Smooth muscle cell (in vitro differentiated cells): ENCODE measurements around the gene ZBTB20. TPM values are rescaled to one million over a fixed set of nuclear protein-coding genes. Genes with fewer than 3 reads are reported as not detected.

ENCODE experiments used
- DNase-seq: peaks from one replicate; lab custom pipeline; 2025; ENCODE audit not compliant: unreplicated experiment; lab: John Stamatoyannopoulos, UW
- H2AFZ ChIP-seq: fragments of 200-600 bp; sonication (generic); 2 replicates; pipeline ENCODE4 v1.6.0; 2016; ENCODE audit warnings: antibody characterized with exemption, low read depth, mild to moderate bottlenecking
- H3F3A ChIP-seq: fragments of 200-600 bp; sonication (generic); 2 replicates; pipeline ENCODE4 v1.6.0; 2017; ENCODE audit warnings: antibody characterized with exemption, low read depth
- H3K27ac ChIP-seq: fragments of 200-600 bp; sonication (generic); 2 replicates; pipeline ENCODE4 v1.5.1; 2016; ENCODE audit warnings: low read depth, mild to moderate bottlenecking
- H3K27me3 ChIP-seq: fragments of 200-600 bp; sonication (generic); 2 replicates; pipeline ENCODE4 v1.6.1; 2016; ENCODE audit warnings: low read depth, mild to moderate bottlenecking
- H3K36me3 ChIP-seq: fragments of 200-600 bp; sonication (generic); 2 replicates; pipeline ENCODE4 v1.5.1; 2016; ENCODE audit warnings: low read depth
- H3K4me1 ChIP-seq: fragments of 200-600 bp; sonication (generic); 2 replicates; pipeline ENCODE4 v1.5.1; 2016; ENCODE audit warnings: low read depth
- H3K4me2 ChIP-seq: fragments of 200-600 bp; sonication (generic); 2 replicates; pipeline ENCODE4 v1.6.0; 2016; ENCODE audit warnings: mild to moderate bottlenecking
- H3K4me3 ChIP-seq: fragments of 200-600 bp; sonication (generic); 2 replicates; pipeline ENCODE4 v1.5.1; 2016; ENCODE audit warnings: mild to moderate bottlenecking
- H3K79me2 ChIP-seq: fragments of 200-600 bp; sonication (generic); 2 replicates; pipeline ENCODE4 v1.6.0; 2016; ENCODE audit warnings: low read depth, mild to moderate bottlenecking
- H3K9ac ChIP-seq: fragments of 200-600 bp; sonication (generic); 2 replicates; pipeline ENCODE4 v1.6.0; 2016; ENCODE audit warnings: low read depth
- H3K9me3 ChIP-seq: fragments of 200-600 bp; sonication (generic); replicated peaks from 2 replicates; pipeline ENCODE4 v1.5.1; 2016; ENCODE audit warnings: low read depth
- H4K20me1 ChIP-seq: fragments of 200-600 bp; sonication (generic); 2 replicates; pipeline ENCODE4 v1.6.0; 2016; ENCODE audit warnings: low read depth
- CTCF ChIP-seq: fragments of 200-600 bp; sonication (generic); IDR thresholded peaks from 2 replicates; pipeline ENCODE4 v1.5.1; 2017; ENCODE audit warnings: borderline replicate concordance, mild to moderate bottlenecking, antibody characterized with exemption; ENCODE audit not compliant: insufficient read depth, poor library complexity, severe bottlenecking
- WGBS: methylation state at CpG from one replicate; pipeline ENCODE4 v1.1.7; 2016; ENCODE audit warnings: low lambda C conversion rate; 5-methylcytosine and 5-hydroxymethylcytosine counted together
- polyA plus RNA-seq: library from polyadenylated mRNA; unstranded; fragments of >200 nt; fragmentation: Nextera tagmentation; extraction: Ambion mirVana; gene quantifications from 2 replicates; pipeline ENCODE4 v1.2.1, GENCODE V29; 2016
- total RNA-seq: library from RNA; depleted of rRNA; stranded (reverse); fragments of >200 nt; gene quantifications from 2 replicates; pipeline ENCODE4 v1.2.3, GENCODE V29; 2014

Gene ZBTB20
- total and polyA plus RNA-seq, 2 experiments from 2014 or later: 4.9 to 6.8 TPM

- Histone ChIP-seq H3K4me1 (no peaks in the 10 kb centered on the region), H3K4me2 (no peak overlapping the region), H3K9me3 (no peaks in the 10 kb centered on the region), H3K27me3 (no peaks in the 10 kb centered on the region), H3K79me2 (no peaks in the 10 kb centered on the region), H3K36me3 (no peaks in the 10 kb centered on the region), H2AFZ (no peak overlapping the region), H3F3A (no peaks in the 10 kb centered on the region), H4K20me1 (no peaks in the 10 kb centered on the region), H3K9ac (no peak overlapping the region), H3K27ac (no peak overlapping the region), H3K4me3 (no peak overlapping the region)
- no peak for DNase-seq
- WGBS: 83% methylated on average over 1 of the region's 1 CpG
- TF ChIP-seq CTCF: no peak
These were observed 56.4 kb downstream of the ZBTB20 start for GRCh38 chr3:115090712-115091111.

DNA sequence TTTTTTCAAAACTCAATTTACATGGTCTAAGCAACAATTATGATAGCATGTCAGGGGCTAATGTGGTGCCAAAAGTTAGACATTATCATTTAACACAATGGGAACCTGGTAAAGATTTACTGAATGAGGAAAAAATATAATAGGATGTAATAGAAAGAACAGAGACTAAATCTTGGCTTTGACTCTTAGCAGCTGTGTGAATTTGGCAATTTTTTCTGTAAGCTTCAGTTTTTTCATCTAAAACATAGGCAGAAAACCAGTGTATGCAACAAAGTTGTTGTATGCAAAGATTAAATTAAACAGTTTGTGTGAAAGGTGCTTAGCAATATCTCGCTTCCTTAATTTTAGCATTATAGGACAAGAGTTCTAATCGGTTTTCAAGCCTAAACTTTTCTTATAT lies 57.6 kb downstream of the ZBTB20 start:
- no peaks in the 10 kb centered on the region for H3K79me2 ChIP-seq
- H4K20me1 ChIP-seq: no peaks in the 10 kb centered on the region
- no peak for TF ChIP-seq CTCF
- no peak overlapping the region for H3K4me2 ChIP-seq
- H3K36me3 ChIP-seq: no peaks in the 10 kb centered on the region
- no peaks in the 10 kb centered on the region for H3K4me1 ChIP-seq
- no peak for DNase-seq
- WGBS: 89% methylated on average over 2 of the region's 2 CpGs
- H3K27me3 ChIP-seq: no peaks in the 10 kb centered on the region
- no peak overlapping the region for H2AFZ ChIP-seq
- H3F3A ChIP-seq: no peaks in the 10 kb centered on the region
- H3K4me3 ChIP-seq: no peak overlapping the region
- no peaks in the 10 kb centered on the region for H3K9me3 ChIP-seq
- H3K27ac ChIP-seq: no peak overlapping the region
- no peak overlapping the region for H3K9ac ChIP-seq

DNA sequence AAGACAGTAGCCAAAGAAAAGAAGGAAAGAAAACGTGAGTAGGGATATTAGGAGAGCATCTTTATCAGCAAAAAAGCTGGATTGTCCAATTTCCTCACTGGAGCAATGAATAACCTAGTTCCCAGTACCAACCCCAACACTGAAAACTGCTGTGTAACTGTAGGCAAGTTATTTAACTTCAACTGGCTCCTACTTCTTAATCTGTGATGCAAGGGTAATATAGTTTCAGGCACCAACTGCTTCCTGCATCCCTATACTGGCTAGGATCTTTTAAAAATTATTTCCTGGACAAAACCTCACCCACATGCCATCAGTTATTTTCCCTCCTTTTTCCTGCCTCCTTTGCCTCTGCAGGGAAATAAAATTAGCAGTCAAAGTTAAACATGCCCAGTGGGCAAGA lies 59.6 kb downstream of the ZBTB20 start:
- Histone ChIP-seq H3F3A (no peaks in the 10 kb centered on the region), H3K4me3 (no peak overlapping the region), H3K9me3 (no peaks in the 10 kb centered on the region), H3K27me3 (no peaks in the 10 kb centered on the region), H3K4me1 (no peaks in the 10 kb centered on the region), H2AFZ (no peak overlapping the region), H3K36me3 (no peaks in the 10 kb centered on the region), H3K4me2 (no peak overlapping the region), H3K79me2 (no peaks in the 10 kb centered on the region), H3K27ac (no peak overlapping the region), H4K20me1 (peaks cover 3% of the 10 kb centered on the region), H3K9ac (no peak overlapping the region)
- TF ChIP-seq CTCF: no peak
- DNase-seq: no peak
- 78% methylated on average over 1 of the region's 1 CpG for WGBS

DNA sequence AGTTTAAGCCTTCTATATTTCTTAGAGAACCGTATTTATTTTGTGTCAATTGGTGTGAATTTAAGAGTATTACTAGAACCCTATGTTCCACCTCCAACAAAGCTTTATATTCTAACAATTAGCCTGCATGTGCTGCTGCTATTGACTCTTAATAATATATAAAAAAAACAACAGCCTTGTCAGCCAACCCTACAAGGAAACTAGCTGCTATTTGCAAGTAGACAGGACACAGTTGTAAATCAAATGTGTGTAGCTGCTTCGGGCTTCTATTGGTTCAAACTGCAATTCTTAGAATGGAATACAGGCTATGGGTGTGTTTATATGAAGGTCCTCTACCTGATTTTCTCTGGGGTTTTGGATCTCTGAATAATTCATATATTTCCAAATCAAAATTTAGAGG lies 60.7 kb downstream of the ZBTB20 start:
- H3K36me3 ChIP-seq: no peaks in the 10 kb centered on the region
- no peak overlapping the region for H3K4me3 ChIP-seq
- DNase-seq: no peak
- H3K9me3 ChIP-seq: no peaks in the 10 kb centered on the region
- H3K27me3 ChIP-seq: no peaks in the 10 kb centered on the region
- no peaks in the 10 kb centered on the region for H3K79me2 ChIP-seq
- no peak overlapping the region for H3K27ac ChIP-seq
- H3K9ac ChIP-seq: no peak overlapping the region
- H3K4me1 ChIP-seq: no peaks in the 10 kb centered on the region
- peaks cover 3% of the 10 kb centered on the region for H4K20me1 ChIP-seq
- no peaks in the 10 kb centered on the region for H3F3A ChIP-seq
- H3K4me2 ChIP-seq: no peak overlapping the region
- 89% methylated on average over 2 of the region's 2 CpGs for WGBS
- no peak overlapping the region for H2AFZ ChIP-seq
- no peak for TF ChIP-seq CTCF
